MG63 (cell line): ENCODE results near the gene BIRC6. TPM values are rescaled to one million over a fixed set of nuclear protein-coding genes. Genes with fewer than 3 reads are reported as not detected.
"Not testable (repeated sequence)": the region's sequence is repeated elsewhere in the genome, so short reads cannot be mapped to it uniquely, and the experiment has no call there.

Experiments used
- DNase-seq: peaks from one replicate; pipeline ENCODE4 v3.0.0-alpha.2; 2020
- H3K27me3 ChIP-seq: fragments of 250-450 bp; sonication (Bioruptor Pico); 2 replicates; pipeline ENCODE4 v1.5.1; 2020; ENCODE audit warnings: mild to moderate bottlenecking, moderate library complexity
- H3K36me3 ChIP-seq: fragments of 250-450 bp; sonication (Bioruptor Pico); 2 replicates; pipeline ENCODE4 v1.5.1; 2020; ENCODE audit warnings: mild to moderate bottlenecking, moderate library complexity
- H3K4me3 ChIP-seq: fragments of 250-450 bp; sonication (Bioruptor Pico); 2 replicates; pipeline ENCODE4 v1.5.1; 2020; ENCODE audit warnings: mild to moderate bottlenecking, moderate library complexity
- H3K9me3 ChIP-seq: fragments of 250-450 bp; sonication (Bioruptor Pico); 2 replicates; pipeline ENCODE4 v1.5.1; 2020; ENCODE audit warnings: mild to moderate bottlenecking, moderate library complexity
- total RNA-seq: library from RNA; depleted of rRNA; stranded (reverse); fragments of >200 nt; shearing (Covaris generic); gene quantifications from 2 replicates; pipeline ENCODE4 v1.2.3, GENCODE V29; 2014; ENCODE audit warnings: low replicate concordance

Gene BIRC6
- total RNA-seq, 1 experiment from 2014 or later, result 27.5 TPM

- no peaks in the 10 kb centered on the region for H3K9me3 ChIP-seq
- no peaks in the 10 kb centered on the region for H3K27me3 ChIP-seq
- DNase-seq, result no peak
- H3K4me3 ChIP-seq, result no peak overlapping the region
- H3K36me3 ChIP-seq, result peaks cover 10% of the 10 kb centered on the region
These were observed 9.8 kb downstream of the BIRC6 start for GRCh38 chr2:32366595-32366994.

DNA sequence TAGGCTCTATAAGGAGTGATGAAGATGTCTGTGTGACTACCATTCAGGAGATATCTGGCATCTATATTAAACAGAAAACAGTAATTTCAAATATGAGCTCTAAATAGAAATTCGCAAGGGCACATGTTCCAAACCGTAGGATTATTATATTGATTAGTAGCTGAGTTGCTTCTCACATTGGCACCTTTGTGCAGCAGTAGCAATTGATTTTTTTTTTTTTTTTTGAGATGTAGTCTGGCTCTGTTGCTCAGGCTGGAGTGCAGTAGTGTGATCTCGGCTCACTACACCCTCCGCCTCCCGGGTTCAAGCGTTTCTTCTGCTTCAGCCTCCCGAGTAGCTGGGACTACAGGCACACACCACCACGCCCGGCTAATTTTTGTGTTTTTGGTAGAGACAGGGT is 12.4 kb downstream of the BIRC6 start:
- DNase-seq, result no peak

GRCh38 chr2:32370942-32371341 is 14.1 kb downstream of the BIRC6 start:
- DNase-seq, H3K27me3 ChIP-seq, H3K9me3 ChIP-seq, H3K36me3 ChIP-seq, H3K4me3 ChIP-seq: not testable (repeated sequence)

More for the DNA sequence above, 12.4 kb downstream of the BIRC6 start:
- Histone ChIP-seq H3K27me3 (no peaks in the 10 kb centered on the region), H3K4me3 (no peak overlapping the region), H3K36me3 (peaks cover 6% of the 10 kb centered on the region), H3K9me3 (no peaks in the 10 kb centered on the region)

- DNase-seq, result no peak
- no peak overlapping the region for H3K4me3 ChIP-seq
- peaks cover 5% of the 10 kb centered on the region; the same call in 1 of the 2 replicates for H3K36me3 ChIP-seq
- no peaks in the 10 kb centered on the region for H3K27me3 ChIP-seq
- no peaks in the 10 kb centered on the region for H3K9me3 ChIP-seq
These were observed 15.8 kb downstream of the BIRC6 start for GRCh38 chr2:32372519-32373182.

DNA sequence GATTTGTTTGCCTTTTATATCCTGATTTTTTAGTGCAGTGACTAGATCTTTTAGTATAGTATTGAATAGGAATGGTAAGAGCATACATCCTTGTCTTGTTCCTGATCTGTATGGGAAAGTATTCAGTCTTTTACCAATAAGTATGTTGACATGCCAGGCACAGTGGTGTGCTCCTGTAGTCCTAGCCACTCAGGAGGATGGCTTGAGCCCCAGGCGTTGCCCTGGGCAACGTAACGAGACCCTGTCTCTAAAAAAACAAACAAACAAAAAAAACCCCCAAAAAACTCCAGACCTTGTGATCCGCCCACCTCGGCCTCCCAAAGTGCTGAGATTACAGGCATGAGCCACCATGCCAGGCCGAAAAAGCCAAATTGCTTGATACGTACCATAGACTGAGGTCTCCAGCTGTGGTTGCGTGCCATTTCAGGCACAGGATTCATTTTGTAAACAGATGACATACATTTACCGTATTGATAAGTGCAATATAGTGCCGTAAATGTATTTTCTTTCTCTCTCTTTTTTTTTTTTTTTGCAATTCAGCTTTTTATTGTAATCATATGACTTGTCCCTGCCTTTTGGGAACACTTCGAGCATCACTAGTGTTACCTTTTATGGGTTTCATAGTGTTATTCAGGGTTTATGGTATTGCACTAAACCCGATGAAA is 18.5 kb downstream of the BIRC6 start:
- H3K9me3 ChIP-seq, result no peaks in the 10 kb centered on the region
- DNase-seq, result no peak
- H3K36me3 ChIP-seq, result peaks cover 6% of the 10 kb centered on the region
- no peaks in the 10 kb centered on the region for H3K27me3 ChIP-seq
- no peak overlapping the region for H3K4me3 ChIP-seq

DNA sequence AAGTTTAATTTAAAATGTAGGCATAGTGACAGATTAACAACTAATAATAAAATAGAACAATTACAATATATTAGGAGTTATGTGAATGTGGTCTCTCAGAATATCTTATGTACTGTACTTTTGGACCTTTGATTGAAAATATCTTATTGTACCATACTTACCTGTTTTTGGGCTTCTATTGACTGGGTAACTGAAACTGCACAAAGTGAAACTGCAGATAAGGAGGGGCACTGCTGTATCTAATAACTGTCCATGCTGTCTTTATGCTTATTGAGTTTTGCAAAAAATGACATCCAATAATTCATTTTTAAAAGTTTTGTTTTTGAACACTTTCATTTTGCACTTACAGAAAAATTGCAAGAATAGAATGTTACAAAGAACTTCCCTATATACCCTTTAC is 19.9 kb downstream of the BIRC6 start:
- H3K27me3 ChIP-seq, result no peaks in the 10 kb centered on the region
- no peak for DNase-seq
- no peak overlapping the region for H3K4me3 ChIP-seq
- no peaks in the 10 kb centered on the region for H3K9me3 ChIP-seq
- H3K36me3 ChIP-seq, result peaks cover 11% of the 10 kb centered on the region

GRCh38 chr2:32377928-32378327 is 21.1 kb downstream of the BIRC6 start:
- Histone ChIP-seq H3K36me3 (peaks cover 21% of the 10 kb centered on the region), H3K4me3 (no peak overlapping the region), H3K9me3 (no peaks in the 10 kb centered on the region), H3K27me3 (no peaks in the 10 kb centered on the region)
- no peak for DNase-seq

GRCh38 chr2:32379352-32379751 is 22.5 kb downstream of the BIRC6 start:
- H3K4me3 ChIP-seq, result no peak overlapping the region
- H3K9me3 ChIP-seq, result no peaks in the 10 kb centered on the region
- no peaks in the 10 kb centered on the region for H3K27me3 ChIP-seq
- H3K36me3 ChIP-seq, result peaks cover 35% of the 10 kb centered on the region
- DNase-seq, result no peak

GRCh38 chr2:32383858-32384257 is 27.0 kb downstream of the BIRC6 start:
- Histone ChIP-seq H3K27me3 (no peaks in the 10 kb centered on the region), H3K36me3 (peaks cover 66% of the 10 kb centered on the region), H3K4me3 (no peak overlapping the region), H3K9me3 (no peaks in the 10 kb centered on the region)
- no peak for DNase-seq

DNA sequence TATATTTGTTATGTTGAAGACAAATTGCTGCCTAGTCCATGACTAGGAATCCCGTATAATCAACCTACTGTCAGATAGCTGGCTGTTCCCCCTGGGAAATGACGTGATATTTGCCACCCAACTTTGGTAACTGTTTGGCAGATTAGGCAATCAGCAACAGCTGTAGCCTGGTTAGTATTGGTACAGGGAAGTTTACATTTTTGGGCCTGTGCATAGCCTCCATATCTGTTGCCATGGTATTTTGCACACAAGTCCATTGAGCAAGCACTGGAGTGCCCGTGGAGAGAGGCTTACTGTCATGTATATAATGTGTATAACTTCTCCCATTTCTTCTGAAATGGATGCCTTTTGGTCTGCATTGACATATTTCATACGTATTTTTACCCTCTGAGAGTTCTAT is 27.7 kb downstream of the BIRC6 start:
- H3K36me3 ChIP-seq, result peaks cover 69% of the 10 kb centered on the region
- DNase-seq, result no peak
- no peaks in the 10 kb centered on the region for H3K27me3 ChIP-seq
- H3K4me3 ChIP-seq, result no peak overlapping the region
- no peaks in the 10 kb centered on the region for H3K9me3 ChIP-seq

DNA sequence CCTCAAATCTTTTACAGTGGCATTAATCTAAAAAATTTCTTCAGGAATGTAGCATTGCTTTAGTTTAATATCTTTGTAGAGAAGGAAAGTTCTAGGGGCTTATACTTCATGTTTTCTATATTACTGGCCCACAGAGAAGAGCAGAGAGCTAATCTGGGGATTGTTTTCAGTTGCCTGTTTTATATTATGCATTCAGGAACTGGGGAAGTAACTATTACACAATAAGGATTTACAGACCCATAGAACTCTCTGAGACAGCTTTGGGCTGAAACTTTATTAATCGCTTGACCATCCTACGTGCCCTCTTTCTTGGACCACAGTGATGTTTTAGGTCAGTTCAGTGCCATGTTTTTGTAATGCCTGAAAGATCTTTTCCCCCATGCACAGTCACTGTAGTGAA is 29.9 kb downstream of the BIRC6 start:
- Histone ChIP-seq H3K27me3 (no peaks in the 10 kb centered on the region), H3K4me3 (no peak overlapping the region), H3K9me3 (no peaks in the 10 kb centered on the region), H3K36me3 (peaks cover 78% of the 10 kb centered on the region)
- DNase-seq, result no peak

GRCh38 chr2:32399221-32399620 is 42.4 kb downstream of the BIRC6 start:
- Histone ChIP-seq H3K9me3 (no peaks in the 10 kb centered on the region), H3K36me3 (peaks cover 49% of the 10 kb centered on the region), H3K27me3 (no peaks in the 10 kb centered on the region), H3K4me3 (no peak overlapping the region)
- DNase-seq, result no peak

- Histone ChIP-seq H3K4me3 (no peak overlapping the region), H3K9me3 (no peaks in the 10 kb centered on the region), H3K27me3 (no peaks in the 10 kb centered on the region), H3K36me3 (peaks cover 43% of the 10 kb centered on the region)
- no peak for DNase-seq
These were observed 45.3 kb downstream of the BIRC6 start for GRCh38 chr2:32402091-32402490.

GRCh38 chr2:32403782-32404181 is 47.0 kb downstream of the BIRC6 start:
- no peak for DNase-seq
- Histone ChIP-seq H3K27me3 (no peaks in the 10 kb centered on the region), H3K4me3 (no peak overlapping the region), H3K9me3 (no peaks in the 10 kb centered on the region), H3K36me3 (peaks cover 48% of the 10 kb centered on the region)

DNA sequence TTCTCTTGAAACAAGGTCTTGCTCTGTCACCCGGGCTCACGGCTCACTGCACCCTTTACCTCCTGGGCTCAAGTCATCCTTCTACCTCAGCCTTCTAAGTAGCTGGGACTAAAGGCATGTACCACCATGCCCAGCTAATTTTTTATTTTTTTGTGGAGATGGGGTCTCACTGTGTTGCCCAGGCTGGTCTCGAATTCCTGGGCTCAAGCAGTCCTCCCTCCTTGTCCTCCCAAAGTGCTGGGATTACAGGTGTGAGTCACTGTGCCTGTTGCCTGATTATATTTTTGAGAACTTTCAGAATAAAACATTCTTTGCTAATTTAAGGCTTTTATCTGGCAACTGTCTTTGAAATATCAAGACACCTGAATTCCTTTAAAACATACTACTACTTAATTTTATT is 47.9 kb downstream of the BIRC6 start:
- no peak for DNase-seq
- H3K36me3 ChIP-seq, result peaks cover 44% of the 10 kb centered on the region
- H3K27me3 ChIP-seq, result no peaks in the 10 kb centered on the region

GRCh38 chr2:32416519-32416918 is 59.7 kb downstream of the BIRC6 start:
- H3K9me3 ChIP-seq, result no peaks in the 10 kb centered on the region
- no peaks in the 10 kb centered on the region for H3K27me3 ChIP-seq
- no peak overlapping the region for H3K4me3 ChIP-seq
- H3K36me3 ChIP-seq, result peaks cover 64% of the 10 kb centered on the region
- no peak for DNase-seq

More for the DNA sequence above, 47.9 kb downstream of the BIRC6 start:
- Histone ChIP-seq H3K9me3 (no peaks in the 10 kb centered on the region), H3K4me3 (no peak overlapping the region)

DNA sequence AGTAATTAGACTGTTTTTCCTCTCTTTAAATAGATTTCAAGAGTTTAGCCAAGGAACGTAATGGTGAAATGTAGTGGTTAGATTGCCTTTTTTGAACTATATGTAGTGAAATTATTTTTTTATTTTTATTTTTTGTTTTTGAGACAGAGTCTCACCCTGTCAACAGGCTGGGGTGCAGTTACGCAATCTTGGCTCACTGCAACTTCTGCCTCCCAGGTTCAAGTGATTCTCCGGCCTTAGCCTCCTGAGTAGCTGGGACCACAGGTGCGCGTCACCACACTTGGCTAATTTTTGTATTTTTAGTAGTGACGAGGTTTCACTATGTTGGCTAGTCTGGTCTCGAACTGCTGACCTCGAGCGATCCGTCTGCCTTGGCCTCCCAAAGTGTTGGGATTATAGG is 60.8 kb downstream of the BIRC6 start:
- Histone ChIP-seq H3K36me3 (peaks cover 61% of the 10 kb centered on the region), H3K27me3 (no peaks in the 10 kb centered on the region), H3K4me3 (no peak overlapping the region), H3K9me3 (no peaks in the 10 kb centered on the region)
- no peak for DNase-seq

GRCh38 chr2:32418778-32419177 is 62.0 kb downstream of the BIRC6 start:
- Histone ChIP-seq H3K27me3 (no peaks in the 10 kb centered on the region), H3K4me3 (no peak overlapping the region), H3K36me3 (peaks cover 61% of the 10 kb centered on the region), H3K9me3 (no peaks in the 10 kb centered on the region)
- no peak for DNase-seq
